Neutrophil (primary cell): ENCODE data around the gene EPHA2.

Experiments used
- H3K27ac ChIP-seq: fragments of 200-600 bp; sonication (generic); 2 replicates; pipeline ENCODE4 v1.5.1; 2016; ENCODE audit warnings: mild to moderate bottlenecking, moderate library complexity
- H3K27me3 ChIP-seq: fragments of 200-600 bp; sonication (generic); 2 replicates; pipeline ENCODE4 v1.6.0; 2016; ENCODE audit warnings: mild to moderate bottlenecking
- H3K36me3 ChIP-seq: fragments of 200-600 bp; sonication (generic); 2 replicates; pipeline ENCODE4 v1.5.1; 2017
- H3K4me1 ChIP-seq, 2 experiments: fragments of 200-600 bp in 1 of 2; sonication (generic) in 1 of 2; 1 replicate in 1 of 2; 2 replicates in 1 of 2; pipeline versions ENCODE4 v1.5.1 to v1.6.1; 2013 to 2016; ENCODE audit warnings: low read depth in 1 of 2, low read length in 1 of 2, mild to moderate bottlenecking in 1 of 2, moderate library complexity in 1 of 2; ENCODE audit not compliant: control insufficient read depth in 1 of 2, insufficient read depth in 1 of 2
- H3K4me3 ChIP-seq, 2 experiments: fragments of 200-600 bp in 1 of 2; sonication (generic) in 1 of 2; 1 replicate in 1 of 2; 2 replicates in 1 of 2; pipeline ENCODE4 v1.5.1; 2013 to 2016; ENCODE audit warnings: low read depth in 1 of 2, low read length in 1 of 2, mild to moderate bottlenecking in 1 of 2, moderate library complexity in 1 of 2
- H3K9me3 ChIP-seq: fragments of 200-600 bp; sonication (generic); 2 replicates; pipeline ENCODE4 v1.5.1; 2016
- CTCF ChIP-seq: fragments of 200-600 bp; sonication (generic); IDR thresholded peaks from 2 replicates; pipeline ENCODE4 v1.5.1; 2016; ENCODE audit warnings: antibody characterized with exemption

The EPHA2 gene

GRCh38 chr1:16133007-16133961 lies 22.6 kb downstream of the EPHA2 start:
- H3K4me1 ChIP-seq: no peaks in the 10 kb centered on the region
- no peaks in the 10 kb centered on the region for H3K9me3 ChIP-seq
- H3K27ac ChIP-seq: no peak overlapping the region
- peaks cover 3% of the 10 kb centered on the region for H3K27me3 ChIP-seq
- no peak overlapping the region for H3K4me3 ChIP-seq
- H3K36me3 ChIP-seq: no peaks in the 10 kb centered on the region
- no peak for TF ChIP-seq CTCF

GRCh38 chr1:16132325-16132785 lies 23.5 kb downstream of the EPHA2 start:
- Histone ChIP-seq H3K36me3 (no peaks in the 10 kb centered on the region), H3K27me3 (peaks cover 13% of the 10 kb centered on the region), H3K27ac (no peak overlapping the region), H3K4me3 (no peak overlapping the region), H3K9me3 (no peaks in the 10 kb centered on the region), H3K4me1 (no peaks in the 10 kb centered on the region)
- TF ChIP-seq CTCF: no peak

- H3K27ac ChIP-seq: no peak overlapping the region
- no peak for TF ChIP-seq CTCF
- H3K27me3 ChIP-seq: peaks cover 13% of the 10 kb centered on the region
- H3K36me3 ChIP-seq: no peaks in the 10 kb centered on the region
- H3K4me3 ChIP-seq: no peak overlapping the region
- H3K9me3 ChIP-seq: no peaks in the 10 kb centered on the region
- H3K4me1 ChIP-seq: no peaks in the 10 kb centered on the region
Measured at GRCh38 chr1:16131636-16132324, 24.1 kb downstream of the EPHA2 start.

- no peak for TF ChIP-seq CTCF
- H3K27me3 ChIP-seq: peaks cover 13% of the 10 kb centered on the region
- H3K4me3 ChIP-seq: no peak overlapping the region
- no peaks in the 10 kb centered on the region for H3K9me3 ChIP-seq
- H3K4me1 ChIP-seq: no peaks in the 10 kb centered on the region
- H3K27ac ChIP-seq: no peak overlapping the region
- H3K36me3 ChIP-seq: no peaks in the 10 kb centered on the region
Measured at GRCh38 chr1:16130827-16131226, 25.0 kb downstream of the EPHA2 start.

GRCh38 chr1:16129921-16130543 lies 25.8 kb downstream of the EPHA2 start:
- TF ChIP-seq CTCF: no peak
- no peak overlapping the region for H3K27ac ChIP-seq
- H3K27me3 ChIP-seq: peaks cover 13% of the 10 kb centered on the region
- H3K36me3 ChIP-seq: no peaks in the 10 kb centered on the region
- no peaks in the 10 kb centered on the region for H3K9me3 ChIP-seq
- no peak overlapping the region for H3K4me3 ChIP-seq
- no peaks in the 10 kb centered on the region for H3K4me1 ChIP-seq
